ENCODE measurements around the gene IL4. TPM values are rescaled to one million over a fixed set of nuclear protein-coding genes. Genes with fewer than 3 reads are reported as not detected.

The IL4 gene
- total and polyA plus RNA-seq, 2 donors from 2014 or later, result not detected

DNA sequence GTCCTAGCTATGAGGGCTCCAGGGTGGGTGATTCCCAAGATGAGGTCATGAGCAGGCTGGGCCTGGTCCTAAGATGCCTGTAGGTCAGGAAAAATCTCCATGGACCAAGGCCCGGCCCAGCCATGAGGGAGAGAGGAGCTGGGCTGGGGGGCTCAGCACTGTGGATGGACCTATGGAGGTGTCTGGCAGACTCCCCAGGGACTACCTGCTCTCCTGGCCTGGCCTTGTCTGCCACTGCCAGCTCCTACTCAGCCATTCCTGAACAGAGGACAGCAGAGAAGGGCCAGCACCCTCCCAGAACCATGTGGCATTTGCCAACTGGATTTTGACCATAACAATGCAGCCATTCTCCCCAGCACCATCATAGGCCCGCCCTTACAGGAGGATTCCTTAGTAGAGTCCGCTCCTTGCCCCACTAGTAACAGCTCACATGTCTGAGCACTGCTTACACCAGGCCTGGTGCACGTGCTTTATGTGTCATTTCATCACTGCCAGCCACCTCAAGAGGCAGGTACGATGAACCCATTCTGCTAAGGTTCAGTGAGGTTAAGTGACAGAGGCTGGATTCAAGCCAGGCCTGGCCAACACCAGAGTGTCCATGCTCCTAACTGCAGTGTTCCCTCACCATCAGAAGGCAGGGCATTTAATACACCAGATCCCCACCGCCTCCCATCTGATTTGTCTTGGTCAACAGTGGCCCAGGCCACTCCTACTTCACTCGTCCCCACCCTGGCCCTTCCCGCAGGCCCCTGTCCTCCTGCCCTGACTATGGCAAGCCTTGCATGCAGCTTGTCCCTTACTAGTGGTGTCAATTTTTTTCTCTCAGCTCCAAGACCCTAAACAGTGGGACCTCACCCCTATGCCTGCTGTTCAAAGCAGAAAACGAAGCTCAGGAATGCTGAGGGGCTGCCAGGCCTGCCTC lies 15.1 kb upstream of the IL4 start:
- no peak for FAIRE-seq
- DNase-seq, result no peak
- H3K4me3 ChIP-seq (ENCODE audit: low read length in 3 of 3), result no peak overlapping the region
- intact Hi-C loops (cut with DNase I), result no loop called here
- H3K27me3 ChIP-seq (ENCODE audit: control insufficient read depth, insufficient read depth, low read length), result peaks cover 2% of the 10 kb centered on the region
- TF ChIP-seq, protein P1, sequence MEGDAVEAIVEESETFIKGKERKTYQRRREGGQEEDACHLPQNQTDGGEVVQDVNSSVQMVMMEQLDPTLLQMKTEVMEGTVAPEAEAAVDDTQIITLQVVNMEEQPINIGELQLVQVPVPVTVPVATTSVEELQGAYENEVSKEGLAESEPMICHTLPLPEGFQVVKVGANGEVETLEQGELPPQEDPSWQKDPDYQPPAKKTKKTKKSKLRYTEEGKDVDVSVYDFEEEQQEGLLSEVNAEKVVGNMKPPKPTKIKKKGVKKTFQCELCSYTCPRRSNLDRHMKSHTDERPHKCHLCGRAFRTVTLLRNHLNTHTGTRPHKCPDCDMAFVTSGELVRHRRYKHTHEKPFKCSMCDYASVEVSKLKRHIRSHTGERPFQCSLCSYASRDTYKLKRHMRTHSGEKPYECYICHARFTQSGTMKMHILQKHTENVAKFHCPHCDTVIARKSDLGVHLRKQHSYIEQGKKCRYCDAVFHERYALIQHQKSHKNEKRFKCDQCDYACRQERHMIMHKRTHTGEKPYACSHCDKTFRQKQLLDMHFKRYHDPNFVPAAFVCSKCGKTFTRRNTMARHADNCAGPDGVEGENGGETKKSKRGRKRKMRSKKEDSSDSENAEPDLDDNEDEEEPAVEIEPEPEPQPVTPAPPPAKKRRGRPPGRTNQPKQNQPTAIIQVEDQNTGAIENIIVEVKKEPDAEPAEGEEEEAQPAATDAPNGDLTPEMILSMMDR (IDR thresholded peaks at IDR 0.05; ENCODE audit: borderline replicate concordance, extremely low read depth, insufficient read depth), result no peak
- no peaks in the 10 kb centered on the region for H3K9me3 ChIP-seq (ENCODE audit: control insufficient read depth in 2 of 3, insufficient read depth in 1 of 3, low read length in 3 of 3)
- H3K27ac ChIP-seq (ENCODE audit: low read depth in 2 of 2, low read length in 2 of 2), result no peak overlapping the region
- H3K9ac ChIP-seq (ENCODE audit: low read length in 3 of 3), result no peak overlapping the region
- peaks cover 0 to 2% (median 0%) of the 10 kb centered on the region in 3 donors for H3K4me1 ChIP-seq (ENCODE audit: control insufficient read depth in 2 of 3, insufficient read depth in 2 of 3, low read depth in 1 of 3, low read length in 3 of 3)
- H3K36me3 ChIP-seq (ENCODE audit: control insufficient read depth in 2 of 3, insufficient read depth in 3 of 3, low read length in 3 of 3), result no peaks in the 10 kb centered on the region

DNA sequence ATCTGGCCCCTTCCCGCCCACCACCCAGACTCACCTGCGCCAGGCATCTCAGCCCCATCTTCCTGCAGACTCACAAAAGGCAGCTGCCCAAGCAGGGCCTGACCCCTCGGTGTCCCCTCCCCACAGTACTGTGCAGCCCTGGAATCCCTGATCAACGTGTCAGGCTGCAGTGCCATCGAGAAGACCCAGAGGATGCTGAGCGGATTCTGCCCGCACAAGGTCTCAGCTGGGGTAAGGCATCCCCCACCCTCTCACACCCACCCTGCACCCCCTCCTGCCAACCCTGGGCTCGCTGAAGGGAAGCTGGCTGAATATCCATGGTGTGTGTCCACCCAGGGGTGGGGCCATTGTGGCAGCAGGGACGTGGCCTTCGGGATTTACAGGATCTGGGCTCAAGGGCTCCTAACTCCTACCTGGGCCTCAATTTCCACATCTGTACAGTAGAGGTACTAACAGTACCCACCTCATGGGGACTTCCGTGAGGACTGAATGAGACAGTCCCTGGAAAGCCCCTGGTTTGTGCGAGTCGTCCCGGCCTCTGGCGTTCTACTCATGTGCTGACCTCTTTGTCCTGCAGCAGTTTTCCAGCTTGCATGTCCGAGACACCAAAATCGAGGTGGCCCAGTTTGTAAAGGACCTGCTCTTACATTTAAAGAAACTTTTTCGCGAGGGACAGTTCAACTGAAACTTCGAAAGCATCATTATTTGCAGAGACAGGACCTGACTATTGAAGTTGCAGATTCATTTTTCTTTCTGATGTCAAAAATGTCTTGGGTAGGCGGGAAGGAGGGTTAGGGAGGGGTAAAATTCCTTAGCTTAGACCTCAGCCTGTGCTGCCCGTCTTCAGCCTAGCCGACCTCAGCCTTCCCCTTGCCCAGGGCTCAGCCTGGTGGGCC lies 13.9 kb upstream of the IL4 start:
- intact Hi-C loops (cut with DNase I), result no loop called here
- no peak overlapping the region for H3K27ac ChIP-seq (ENCODE audit: low read depth in 2 of 2, low read length in 2 of 2)
- no peak for DNase-seq
- H3K36me3 ChIP-seq (ENCODE audit: control insufficient read depth in 2 of 3, insufficient read depth in 3 of 3, low read length in 3 of 3), result no peaks in the 10 kb centered on the region
- H3K9me3 ChIP-seq (ENCODE audit: control insufficient read depth in 2 of 3, insufficient read depth in 1 of 3, low read length in 3 of 3), result no peaks in the 10 kb centered on the region
- H3K4me1 ChIP-seq (ENCODE audit: control insufficient read depth in 2 of 3, insufficient read depth in 2 of 3, low read depth in 1 of 3, low read length in 3 of 3), result peaks cover 0 to 2% (median 0%) of the 10 kb centered on the region in 3 donors
- H3K4me3 ChIP-seq (ENCODE audit: low read length in 3 of 3), result no peak overlapping the region
- peaks cover 1% of the 10 kb centered on the region for H3K27me3 ChIP-seq (ENCODE audit: control insufficient read depth, insufficient read depth, low read length)
- H3K9ac ChIP-seq (ENCODE audit: low read length in 3 of 3), result no peak overlapping the region
- TF ChIP-seq, protein P1 (IDR thresholded peaks at IDR 0.05; ENCODE audit: borderline replicate concordance, extremely low read depth, insufficient read depth), result no peak
- FAIRE-seq, result no peak

DNA sequence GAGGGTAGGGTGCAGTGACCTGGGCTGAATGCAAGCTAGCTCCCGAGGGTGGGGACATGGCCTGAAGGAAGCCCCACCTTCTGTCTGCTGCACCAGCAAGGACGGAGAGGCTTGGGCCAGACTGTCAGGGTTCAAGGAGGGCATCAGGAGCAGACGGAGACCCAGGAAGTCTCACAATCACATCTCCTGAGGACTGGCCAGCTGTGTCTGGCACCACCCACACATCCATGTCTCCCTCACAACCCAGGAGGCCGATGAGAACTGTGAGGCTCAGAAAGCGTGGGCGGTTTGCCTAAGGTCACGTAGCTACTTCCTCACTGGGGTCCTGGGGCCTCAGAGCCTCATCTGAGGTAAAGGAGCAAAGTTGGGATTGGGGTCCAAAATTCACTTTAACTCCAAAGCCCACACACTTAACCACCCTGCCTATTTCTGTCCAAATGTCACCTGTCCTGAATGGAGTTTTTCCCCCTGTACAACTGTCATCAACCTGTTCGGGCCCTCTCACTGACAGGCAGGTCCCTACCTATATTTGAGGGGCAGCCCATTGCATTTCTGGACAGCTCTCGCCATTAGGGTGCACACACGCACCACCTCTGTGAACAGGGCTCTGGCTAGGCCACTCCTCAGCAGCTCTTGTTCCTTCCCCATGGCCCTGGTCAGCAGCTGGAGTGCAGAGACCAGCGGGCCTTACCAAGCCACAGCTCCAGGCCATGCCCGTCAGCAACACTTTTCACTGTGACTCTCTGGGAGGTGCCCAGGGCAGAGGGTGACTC lies 12.4 kb upstream of the IL4 start:
- H3K4me3 ChIP-seq (ENCODE audit: low read length in 3 of 3), result no peak overlapping the region
- FAIRE-seq (no peak), DNase-seq (peak in 1 of 5 donors; percentile 19)
- peaks cover 0 to 2% (median 0%) of the 10 kb centered on the region in 3 donors for H3K4me1 ChIP-seq (ENCODE audit: control insufficient read depth in 2 of 3, insufficient read depth in 2 of 3, low read depth in 1 of 3, low read length in 3 of 3)
- no peak overlapping the region for H3K9ac ChIP-seq (ENCODE audit: low read length in 3 of 3)
- H3K27ac ChIP-seq (ENCODE audit: low read depth in 2 of 2, low read length in 2 of 2), result no peak overlapping the region
- no peaks in the 10 kb centered on the region for H3K9me3 ChIP-seq (ENCODE audit: control insufficient read depth in 2 of 3, insufficient read depth in 1 of 3, low read length in 3 of 3)
- intact Hi-C loops (cut with DNase I), result no loop called here
- no peaks in the 10 kb centered on the region for H3K36me3 ChIP-seq (ENCODE audit: control insufficient read depth in 2 of 3, insufficient read depth in 3 of 3, low read length in 3 of 3)
- TF ChIP-seq, protein P1 (IDR thresholded peaks at IDR 0.05; ENCODE audit: borderline replicate concordance, extremely low read depth, insufficient read depth), result no peak
- H3K27me3 ChIP-seq (ENCODE audit: control insufficient read depth, insufficient read depth, low read length), result no peaks in the 10 kb centered on the region
